Measurements from ENCODE around the gene PKLR.

DNA sequence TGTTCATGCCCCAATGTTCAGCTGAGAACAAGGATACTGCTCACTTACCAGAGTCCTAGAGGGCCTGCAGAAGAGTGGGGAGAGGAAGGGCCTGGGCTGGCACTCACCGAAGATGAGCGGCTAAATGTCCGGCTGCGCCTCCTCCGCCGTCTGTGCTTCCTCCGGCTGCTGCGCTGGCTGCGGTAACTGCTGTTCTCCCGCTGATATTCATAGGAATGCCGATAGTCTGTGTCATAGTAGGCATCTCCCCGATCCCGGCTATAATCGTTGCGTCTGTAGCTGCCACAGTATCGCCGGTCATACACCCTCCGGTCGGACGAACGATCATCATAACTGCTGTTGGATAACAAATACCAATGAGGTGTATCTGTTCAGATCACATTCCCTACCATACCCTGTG is 31.9 kb downstream of the PKLR start:
- TF ChIP-seq, protein P1, sequence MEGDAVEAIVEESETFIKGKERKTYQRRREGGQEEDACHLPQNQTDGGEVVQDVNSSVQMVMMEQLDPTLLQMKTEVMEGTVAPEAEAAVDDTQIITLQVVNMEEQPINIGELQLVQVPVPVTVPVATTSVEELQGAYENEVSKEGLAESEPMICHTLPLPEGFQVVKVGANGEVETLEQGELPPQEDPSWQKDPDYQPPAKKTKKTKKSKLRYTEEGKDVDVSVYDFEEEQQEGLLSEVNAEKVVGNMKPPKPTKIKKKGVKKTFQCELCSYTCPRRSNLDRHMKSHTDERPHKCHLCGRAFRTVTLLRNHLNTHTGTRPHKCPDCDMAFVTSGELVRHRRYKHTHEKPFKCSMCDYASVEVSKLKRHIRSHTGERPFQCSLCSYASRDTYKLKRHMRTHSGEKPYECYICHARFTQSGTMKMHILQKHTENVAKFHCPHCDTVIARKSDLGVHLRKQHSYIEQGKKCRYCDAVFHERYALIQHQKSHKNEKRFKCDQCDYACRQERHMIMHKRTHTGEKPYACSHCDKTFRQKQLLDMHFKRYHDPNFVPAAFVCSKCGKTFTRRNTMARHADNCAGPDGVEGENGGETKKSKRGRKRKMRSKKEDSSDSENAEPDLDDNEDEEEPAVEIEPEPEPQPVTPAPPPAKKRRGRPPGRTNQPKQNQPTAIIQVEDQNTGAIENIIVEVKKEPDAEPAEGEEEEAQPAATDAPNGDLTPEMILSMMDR (IDR thresholded peaks at IDR 0.05; ENCODE audit: low read depth, low read length, poor library complexity, severe bottlenecking), result no peak
- no peak for TF ChIP-seq EZH2phosphoT487 (IDR thresholded peaks at IDR 0.05; ENCODE audit: borderline replicate concordance, low read length)

Measured in DOHH2 (cell line).